T-helper 1 cell (primary cell): ENCODE results near the gene WLS.

Source experiments
- DNase-seq, 5 donors: peaks; one replicate each; pipeline ENCODE4 v3.0.0-alpha.2; 2012 to 2020

WLS gene

GRCh38 chr1:68078647-68079046 is 153.7 kb downstream of the WLS start:
- no peak for DNase-seq
